G401 (cell line): Measurements from ENCODE around the gene BRIP1. TPM values are rescaled to one million over a fixed set of nuclear protein-coding genes. Genes with fewer than 3 reads are reported as not detected.
A peak's percentile ranks its signal among the peaks of the same experiment; 100 is the strongest.
"Not testable (repeated sequence)": the region's sequence is repeated elsewhere in the genome, so short reads cannot be mapped to it uniquely, and the experiment has no call there.

Source experiments
- DNase-seq: peaks from one replicate; pipeline ENCODE4 v3.0.0-alpha.2; 2015; ENCODE audit warnings: low spot score
- in situ Hi-C: cut with HindIII; loops from 2 replicates; pipeline ENCODE4 v1.10.0; 2016; ENCODE audit warnings: low sequenced_read_pairs, mixed read lengths
- total RNA-seq: library from RNA; depleted of rRNA; stranded (reverse); fragments of >200 nt; shearing (Covaris generic); gene quantifications from 2 replicates; pipeline ENCODE4 v1.2.3, GENCODE V29; 2014

The BRIP1 gene
- total RNA-seq, 1 experiment from 2014 or later = 15.2 TPM

DNA sequence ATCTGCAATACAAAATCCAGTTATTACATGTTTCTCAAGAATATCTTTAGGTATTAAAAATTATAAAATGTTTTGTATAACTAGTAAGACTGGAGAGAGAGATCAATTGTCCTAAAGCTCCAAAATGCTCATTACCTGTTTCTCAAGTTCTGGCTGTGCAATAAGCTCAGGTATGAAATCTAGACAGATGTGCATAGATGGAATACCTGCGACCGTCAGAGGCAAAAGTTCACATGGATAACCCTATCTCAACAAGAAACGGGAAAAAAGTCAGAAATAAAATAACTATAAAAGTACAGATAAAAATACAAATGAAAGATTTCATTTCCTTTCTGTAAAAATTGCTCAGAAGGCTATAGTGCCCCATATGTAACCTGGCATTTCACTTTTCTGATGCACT lies 5.8 kb upstream of the BRIP1 start:
- no peak for DNase-seq
- in situ Hi-C loops = no loop called here

GRCh38 chr17:61868074-61868473 lies 4.7 kb upstream of the BRIP1 start:
- DNase-seq = no peak
- in situ Hi-C loops = no loop called here

DNA sequence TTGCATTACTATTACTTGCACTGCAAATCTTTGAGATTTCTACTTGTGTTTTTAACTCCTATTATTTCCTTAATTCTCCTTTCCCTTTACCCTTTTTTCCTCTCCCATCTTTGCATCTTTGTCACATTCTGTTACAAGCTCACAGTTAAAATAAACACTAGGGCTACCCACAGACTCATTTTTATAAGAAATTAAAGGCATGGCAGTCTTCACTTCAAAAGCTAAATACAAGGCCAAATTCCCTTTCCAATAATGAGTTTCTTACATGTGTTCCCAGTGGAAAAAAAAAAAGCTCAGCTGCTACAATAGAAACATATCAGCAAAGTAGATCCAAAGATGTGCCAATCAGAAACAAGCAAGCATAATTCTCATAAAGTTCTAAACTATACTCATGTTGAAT lies 3.7 kb upstream of the BRIP1 start:
- DNase-seq = no peak
- in situ Hi-C loops = no loop called here

- in situ Hi-C loops = no loop called here
- DNase-seq = no peak
Measured at GRCh38 chr17:61863801-61864126, 436 bp upstream of the BRIP1 start.

GRCh38 chr17:61862105-61862574 lies 1.2 kb downstream of the BRIP1 start:
- DNase-seq = no peak
- in situ Hi-C loops = no loop called here

DNA sequence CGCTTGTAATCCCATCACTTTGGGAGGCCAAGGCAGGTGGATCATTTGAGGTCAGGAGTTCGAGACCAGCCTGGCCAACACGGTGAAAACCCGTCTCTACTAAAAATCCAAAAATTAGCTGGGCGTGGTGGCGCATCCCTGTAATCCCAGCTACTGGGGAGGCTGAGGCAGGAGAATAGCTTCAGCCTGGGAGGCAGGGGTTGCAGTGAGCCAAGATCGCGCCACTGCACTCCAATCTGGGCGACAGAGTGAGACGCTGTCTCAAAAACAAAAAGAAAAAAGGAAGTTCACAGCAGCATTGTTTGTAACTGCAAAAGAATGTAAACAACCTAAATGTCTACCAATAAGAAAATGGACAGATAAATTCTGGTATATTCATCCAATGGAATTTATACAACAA lies 2.9 kb downstream of the BRIP1 start:
- in situ Hi-C loops = not testable (repeated sequence)

GRCh38 chr17:61856035-61856434 lies 7.3 kb downstream of the BRIP1 start:
- in situ Hi-C loops = no loop called here

More for the DNA sequence above, 2.9 kb downstream of the BRIP1 start:
- DNase-seq = not testable (repeated sequence)

GRCh38 chr17:61852857-61853256 lies 10.5 kb downstream of the BRIP1 start:
- in situ Hi-C loops = no loop called here
- no peak for DNase-seq

More at GRCh38 chr17:61856035-61856434, 7.3 kb downstream of the BRIP1 start:
- no peak for DNase-seq

DNA sequence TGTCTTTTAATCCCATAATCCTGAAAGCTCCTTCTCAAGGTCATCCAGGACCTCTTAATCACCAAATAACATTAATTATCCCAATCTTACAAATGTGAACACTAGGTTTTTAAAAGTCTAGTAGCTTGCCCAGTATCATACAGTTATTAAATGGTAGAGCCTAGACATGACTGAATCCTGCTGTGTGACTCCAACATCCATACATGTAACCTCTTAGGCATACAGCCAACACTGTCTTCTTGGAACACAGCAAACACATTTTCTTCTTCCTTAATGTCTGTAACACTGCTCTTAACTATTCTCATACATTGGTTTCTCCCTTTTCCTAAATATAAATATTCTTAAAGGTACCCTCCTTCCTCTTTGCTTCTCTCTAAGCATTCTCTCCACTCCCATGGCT lies 13.7 kb downstream of the BRIP1 start:
- in situ Hi-C loops = no loop called here
- no peak for DNase-seq

GRCh38 chr17:61848896-61849295 lies 14.4 kb downstream of the BRIP1 start:
- in situ Hi-C loops = no loop called here
- no peak for DNase-seq

GRCh38 chr17:61848247-61848646 lies 15.1 kb downstream of the BRIP1 start:
- in situ Hi-C loops = no loop called here
- no peak for DNase-seq

DNA sequence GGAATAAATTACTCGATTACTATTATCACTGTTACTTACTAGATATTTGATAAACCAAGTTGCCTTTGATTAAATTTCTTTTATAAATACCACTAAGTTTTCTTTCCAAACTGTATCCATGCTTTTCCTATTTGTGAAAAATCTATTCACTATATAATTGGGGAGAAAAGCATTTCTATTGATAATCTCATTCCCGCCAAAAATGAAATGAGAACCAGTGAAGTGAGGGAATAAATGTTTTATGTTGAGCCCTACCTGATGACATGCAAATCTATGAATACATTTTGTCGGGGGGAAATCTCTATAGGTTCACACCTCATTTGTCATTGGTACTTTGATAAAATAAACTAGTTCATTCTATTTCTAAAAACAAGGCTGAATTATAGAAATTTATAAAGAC lies 15.7 kb downstream of the BRIP1 start:
- DNase-seq = no peak
- in situ Hi-C loops = no loop called here

GRCh38 chr17:61846761-61847375 lies 16.5 kb downstream of the BRIP1 start:
- in situ Hi-C loops = no loop called here
- DNase-seq = no peak

- in situ Hi-C loops = no loop called here
- no peak for DNase-seq
Measured at GRCh38 chr17:61846088-61846487, 17.2 kb downstream of the BRIP1 start.

- in situ Hi-C loops = no loop called here
Measured at GRCh38 chr17:61843435-61843834, 19.9 kb downstream of the BRIP1 start.

GRCh38 chr17:61842899-61843298 lies 20.4 kb downstream of the BRIP1 start:
- in situ Hi-C loops = no loop called here
- no peak for DNase-seq

More at GRCh38 chr17:61843435-61843834, 19.9 kb downstream of the BRIP1 start:
- DNase-seq = no peak

DNA sequence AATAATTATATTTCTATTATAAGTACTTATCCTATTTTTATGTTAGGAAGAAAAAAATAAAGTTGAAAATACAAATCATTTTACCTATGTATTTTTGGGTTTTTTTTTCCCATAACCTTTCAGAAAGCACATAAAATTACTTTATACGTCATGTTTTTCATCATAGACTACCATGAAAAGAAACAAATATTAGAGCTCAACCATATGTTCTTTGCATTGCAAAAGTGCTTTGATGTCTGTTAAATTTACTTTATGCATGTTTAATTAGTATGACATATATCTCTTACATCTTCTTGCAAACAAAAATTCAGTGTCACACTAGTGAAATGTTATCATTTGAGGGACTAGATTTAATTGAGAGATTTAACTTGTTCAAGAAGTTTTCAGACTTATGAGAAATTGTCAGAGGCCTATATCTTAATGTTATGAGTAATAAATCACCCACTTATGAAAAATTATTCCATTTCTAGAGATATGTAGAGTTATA lies 24.0 kb downstream of the BRIP1 start:
- DNase-seq = no peak
- in situ Hi-C loops = no loop called here

DNA sequence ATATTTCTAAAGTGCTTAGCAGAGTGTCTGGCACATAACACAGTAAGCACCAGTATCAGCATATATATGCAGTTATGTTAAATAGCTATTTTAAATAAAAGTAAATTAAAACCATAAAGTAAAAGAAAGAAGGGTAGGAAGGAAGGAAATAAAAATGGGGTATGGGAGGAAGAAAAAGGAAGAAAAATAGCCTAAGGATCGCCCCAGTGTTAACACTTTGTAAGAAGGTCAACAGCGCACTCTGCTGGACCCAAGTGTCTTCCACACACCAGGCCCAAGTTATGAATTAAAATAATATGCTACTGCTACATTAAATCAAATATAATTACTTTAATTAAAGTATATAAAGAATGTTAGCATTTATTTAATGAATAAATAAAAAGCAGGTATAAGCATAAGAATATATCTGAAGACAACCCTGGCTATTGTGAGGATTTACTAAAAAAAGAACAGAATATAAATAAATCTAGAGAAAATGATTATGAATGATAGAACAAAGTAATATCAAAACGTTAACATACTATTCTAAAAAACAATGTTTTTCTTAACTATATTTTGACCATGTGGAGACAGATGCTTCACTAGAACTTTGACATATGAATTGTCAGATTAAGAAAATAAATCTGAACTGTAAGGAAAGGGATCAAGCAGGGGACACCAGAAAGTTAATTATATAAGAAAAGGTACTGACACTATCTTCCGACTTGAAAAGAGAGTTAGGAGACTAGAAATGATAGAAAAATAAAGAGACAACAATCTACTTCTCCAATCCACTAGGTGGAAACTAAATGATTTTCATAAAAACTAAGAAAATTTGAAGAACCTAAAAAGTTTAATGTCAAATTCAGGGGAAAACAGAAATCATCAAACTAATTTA lies 25.9 kb downstream of the BRIP1 start:
- in situ Hi-C loops = no loop called here
- DNase-seq = peak; percentile 34

GRCh38 chr17:61836266-61837174 lies 26.8 kb downstream of the BRIP1 start:
- in situ Hi-C loops = no loop called here
- no peak for DNase-seq
